ENCODE results near the gene FAS.
"Not testable (repeated sequence)": the region's sequence is repeated elsewhere in the genome, so short reads cannot be mapped to it uniquely, and the experiment has no call there.

The FAS gene

GRCh38 chr10:88995156-88995876 is 4.7 kb downstream of the FAS start:
- no peak for DNase-seq

GRCh38 chr10:88996927-88997326 is 6.3 kb downstream of the FAS start:
- no peak for DNase-seq

- DNase-seq: no peak
Measured at GRCh38 chr10:88999625-89000024, 9.0 kb downstream of the FAS start.

GRCh38 chr10:89001024-89001728 is 10.6 kb downstream of the FAS start:
- no peak for DNase-seq

- DNase-seq: peak; percentile 57
Measured at GRCh38 chr10:89001729-89002072, 11.1 kb downstream of the FAS start.

- DNase-seq: no peak
Measured at GRCh38 chr10:89002226-89002978, 11.8 kb downstream of the FAS start.

- no peak for DNase-seq
Measured at GRCh38 chr10:89003344-89003743, 12.7 kb downstream of the FAS start.

GRCh38 chr10:89007129-89007893 is 16.7 kb downstream of the FAS start:
- no peak for DNase-seq

- not testable (repeated sequence) for DNase-seq
Measured at GRCh38 chr10:89018700-89019346, 28.2 kb downstream of the FAS start.

GRCh38 chr10:89019569-89020327 is 29.1 kb downstream of the FAS start:
- peak; percentile 73 for DNase-seq

- DNase-seq: not testable (repeated sequence)
Measured at GRCh38 chr10:89021526-89021925, 30.9 kb downstream of the FAS start.

GRCh38 chr10:89022734-89023133 is 32.1 kb downstream of the FAS start:
- no peak for DNase-seq

GRCh38 chr10:89025453-89025852 is 34.9 kb downstream of the FAS start:
- no peak for DNase-seq

- DNase-seq: no peak
Measured at GRCh38 chr10:89029181-89029580, 38.6 kb downstream of the FAS start.

- peak; percentile 69 for DNase-seq
Measured at GRCh38 chr10:89029785-89030437, 39.3 kb downstream of the FAS start.

- no peak for DNase-seq
Measured at GRCh38 chr10:89030791-89031190, 40.2 kb downstream of the FAS start.

- DNase-seq: peak; percentile 69
Measured at GRCh38 chr10:89032141-89032891, 41.7 kb downstream of the FAS start.

GRCh38 chr10:89035461-89035860 is 44.9 kb downstream of the FAS start:
- DNase-seq: no peak

- no peak for DNase-seq
Measured at GRCh38 chr10:89037096-89037495, 46.5 kb downstream of the FAS start.

GRCh38 chr10:89042562-89042961 is 52.0 kb downstream of the FAS start:
- peak; percentile 72 for DNase-seq
